HepG2 (cell line): Measurements from ENCODE around the gene KAT14. TPM values are rescaled to one million over a fixed set of nuclear protein-coding genes. Genes with fewer than 3 reads are reported as not detected.
A peak's percentile ranks its signal among the peaks of the same experiment; 100 is the strongest.

Source experiments
- ATAC-seq: fragments of 200-7000 bp; cut with Tn5 transposase; 3 replicates; pipeline ENCODE4 v1.9.1; 2020; ENCODE audit warnings: mild to moderate bottlenecking, moderate library complexity
- BruUV-seq: library from RNA; stranded (reverse); fragments of 400-500 nt; replicated peaks from 2 replicates; lab custom pipeline; 2021; lab: Mats Ljungman, UMichigan
- CTCF ChIA-PET: fragments of 300-600 bp; formaldehyde crosslinking; extraction: SDS; loops from one replicate; lab custom pipeline; 2021; ENCODE audit warnings: low total read pairs, inconsistent platforms, low intra/inter-chr PET ratio; lab: Yijun Ruan, JAX
- POLR2A ChIA-PET: fragments of 350-600 bp; sonication (Branson Sonifier 250); formaldehyde crosslinking; loops from one replicate; lab custom pipeline; 2020; ENCODE audit warnings: antibody characterized with exemption, inconsistent platforms; lab: Yijun Ruan, JAX
- DNase-seq: peaks from one replicate; pipeline ENCODE4 v3.0.0-alpha.2; 2015; ENCODE audit warnings: low spot score
- FAIRE-seq: peaks from 3 replicates; lab custom pipeline; 2011; peaks lifted over from hg19 to GRCh38; lab: Jason Lieb, UNC
- H2AFZ ChIP-seq: one replicate; pipeline ENCODE4 v1.6.1; 2011; ENCODE audit warnings: low read length, inconsistent platforms
- H3K27ac ChIP-seq: fragments of 300-600 bp; 3 replicates; pipeline ENCODE4 v1.8.0; 2011; ENCODE audit warnings: mixed run types, mild to moderate bottlenecking, mixed read lengths, low read length, inconsistent platforms; ENCODE audit not compliant: insufficient read depth; ENCODE audit errors: extremely low read length
- H3K27me3 ChIP-seq, 2 experiments: fragments of 200-600 bp in 1 of 2; 2 replicates in 1 of 2; 3 replicates in 1 of 2; pipeline versions ENCODE4 v1.6.0 to v1.8.0; 2011; ENCODE audit warnings: low read length in 2 of 2, mild to moderate bottlenecking in 2 of 2, moderate library complexity in 2 of 2, inconsistent platforms in 1 of 2; ENCODE audit not compliant: insufficient read depth in 2 of 2, control insufficient read depth in 1 of 2
- H3K36me3 ChIP-seq, 2 experiments: fragments of 200-600 bp in 1 of 2; replicated peaks in 1 of 2; 2 replicates in 1 of 2; 3 replicates in 1 of 2; pipeline versions ENCODE4 v1.5.1 to v1.8.0; 2011; ENCODE audit warnings: low read length in 2 of 2, inconsistent platforms in 1 of 2; ENCODE audit not compliant: insufficient read depth in 2 of 2, control insufficient read depth in 1 of 2
- H3K4me1 ChIP-seq: 2 replicates; pipeline ENCODE4 v1.5.1; 2012; ENCODE audit warnings: low read length, inconsistent platforms; ENCODE audit not compliant: insufficient read depth
- H3K4me2 ChIP-seq: 2 replicates; pipeline ENCODE4 v1.6.0; 2011; ENCODE audit warnings: low read depth, low read length, inconsistent platforms
- H3K4me3 ChIP-seq, 3 experiments: fragments of 200-600 bp in 1 of 3; sonication (generic), shearing (Covaris generic) in 1 of 3; replicated peaks in 1 of 3; 2 replicates each; pipeline ENCODE4 v1.5.1; 2011 to 2016; ENCODE audit warnings: low read length in 3 of 3, inconsistent platforms in 2 of 3, low read depth in 2 of 3, mild to moderate bottlenecking in 2 of 3, control low read depth in 1 of 3, mixed read lengths in 1 of 3; ENCODE audit not compliant: insufficient read depth in 1 of 3
- H3K79me2 ChIP-seq: one replicate; pipeline ENCODE4 v1.6.1; 2011; ENCODE audit warnings: low read length, inconsistent platforms; ENCODE audit not compliant: insufficient read depth
- H3K9ac ChIP-seq: 2 replicates; pipeline ENCODE4 v1.6.0; 2011; ENCODE audit warnings: mild to moderate bottlenecking, low read depth, low read length, inconsistent platforms; ENCODE audit not compliant: insufficient read depth
- H3K9me3 ChIP-seq: 2 replicates; pipeline ENCODE4 v1.5.1; 2012; ENCODE audit warnings: mild to moderate bottlenecking, low read length
- H4K20me1 ChIP-seq: 2 replicates; pipeline ENCODE4 v1.6.0; 2011; ENCODE audit warnings: inconsistent platforms, mild to moderate bottlenecking, low read length, moderate library complexity; ENCODE audit not compliant: insufficient read depth
- ARID3A ChIP-seq: IDR thresholded peaks from 2 replicates; pipeline ENCODE4 v1.6.1; 2012; ENCODE audit warnings: low read depth, low read length, improper control_type of control experiment
- ATF7-NPFF ChIP-seq: sonication (generic); formaldehyde crosslinking; IDR thresholded peaks from 2 replicates; pipeline ENCODE4 v1.8.1; 2023; ENCODE audit warnings: mild to moderate bottlenecking, low read depth, missing genetic modification reagents, moderate library complexity
- JDP2 ChIP-seq: sonication (generic); formaldehyde crosslinking; IDR thresholded peaks from 2 replicates; pipeline ENCODE4 v1.8.1; 2022; ENCODE audit warnings: missing genetic modification reagents, borderline replicate concordance
- KLF6 ChIP-seq: IDR thresholded peaks from 2 replicates; pipeline ENCODE4 v1.8.0; 2016; ENCODE audit warnings: missing biosample characterization, missing genetic modification reagents
- MTF1 ChIP-seq: sonication (generic); formaldehyde crosslinking; IDR thresholded peaks from 2 replicates; pipeline ENCODE4 v1.5.0; 2020; ENCODE audit warnings: missing genetic modification reagents
- PCBP2 ChIP-seq: fragments of 200-400 bp; formaldehyde crosslinking; optimal IDR thresholded peaks from 2 replicates; pipeline ENCODE3; 2018; ENCODE audit warnings: low read length, low read depth; ENCODE audit not compliant: poor library complexity, severe bottlenecking
- REXO4 ChIP-seq: sonication (generic); formaldehyde crosslinking; IDR thresholded peaks from 2 replicates; pipeline ENCODE4 v1.8.0; 2022; ENCODE audit warnings: missing genetic modification reagents, mild to moderate bottlenecking, borderline replicate concordance
- ZFP91 ChIP-seq: sonication (generic); formaldehyde crosslinking; IDR thresholded peaks from 2 replicates; pipeline ENCODE4 v1.9.0; 2022; ENCODE audit warnings: missing genetic modification reagents, mild to moderate bottlenecking, borderline replicate concordance
- ZNF20 ChIP-seq: sonication (generic); formaldehyde crosslinking; IDR thresholded peaks from 2 replicates; pipeline ENCODE4 v1.4.0; 2020; ENCODE audit warnings: mild to moderate bottlenecking, moderate library complexity, missing genetic modification reagents
- WGBS: methylation state at CpG from one replicate; pipeline ENCODE4 v1.1.6; 2017; ENCODE audit warnings: low lambda C conversion rate; 5-methylcytosine and 5-hydroxymethylcytosine counted together
- in situ Hi-C: cut with HindIII; loops from 2 replicates; pipeline ENCODE4 v1.10.0; 2017; ENCODE audit warnings: low pct_unique_long_range_greater_than_20kb; ENCODE audit not compliant: extremely low pct_ligation_motif_present
- intact Hi-C: fragments of 100-400 bp; cut with micrococcal nuclease; formaldehyde crosslinking; loops from one replicate; pipeline ENCODE4 v1.10.0; 2022; ENCODE audit not compliant: unreplicated experiment
- polyA plus RNA-seq, 8 experiments: library from polyadenylated mRNA; depleted of rRNA in 3 of 8; stranded (reverse) in 7 of 8; unstranded in 1 of 8; fragments of >200 nt; fragmentation: Illumina TruSeq in 4 of 8; extraction: Trizol in 4 of 8; gene quantifications; 2 replicates each; pipeline versions ENCODE4 v1.2.1 to v1.2.3, GENCODE V29; 2011 to 2016; ENCODE audit warnings: low read depth in 4 of 8, missing spikeins in 1 of 8, mixed read lengths in 1 of 8; ENCODE audit not compliant: insufficient read depth in 1 of 8
- total RNA-seq, 5 experiments: library from RNA; depleted of rRNA; stranded (reverse); fragments of >200 nt; fragmentation: Illumina TruSeq; extraction: Trizol; gene quantifications; 2 replicates each; pipeline ENCODE4 v1.2.3, GENCODE V29; 2016; ENCODE audit warnings: low read depth in 1 of 5

KAT14 gene
- total and polyA plus RNA-seq, 2 of the 13 experiments (the other 11 are each of a cell fraction or from before 2014, with no cell fraction given), result 5.1 to 15.1 TPM

GRCh38 chr20:18133962-18134361 is 3.7 kb upstream of the KAT14 start:
- FAIRE-seq, result no peak
- WGBS, result 17% methylated on average over 2 of the region's 2 CpGs
- Histone ChIP-seq H3K4me1 (peaks cover 16% of the 10 kb centered on the region), H3K79me2 (peaks cover 9% of the 10 kb centered on the region), H3K9ac (no peak overlapping the region), H3K4me2 (0 out of 2 replicates have a peak overlapping the region, but pooled peaks have one; percentile 14), H2AFZ (peak overlapping the region; percentile 57), H4K20me1 (no peaks in the 10 kb centered on the region), H3K27me3 (no peaks in the 10 kb centered on the region; a peak in 2 of 5 replicates), H3K36me3 (no peaks in the 10 kb centered on the region), H3K9me3 (no peaks in the 10 kb centered on the region), H3K4me3 (no peak overlapping the region), H3K27ac (no peak overlapping the region)
- ATAC-seq, result no peak
- in situ Hi-C loops (no loop called here), intact Hi-C loops (loop anchor here (10.0 kb wide), 1 partner anchor 129 kb away; no protein-coding TSS in a partner anchor)
- ChIA-PET CTCF (no interaction called here), POLR2A (no interaction called here)
- DNase-seq, result no peak
- TF ChIP-seq ARID3A, result no peak
- no peak for TF ChIP-seq KLF6
- no peak for TF ChIP-seq REXO4 (CRISPR knock-in tag)
- TF ChIP-seq PCBP2, result peak; percentile 6
- no peak for TF ChIP-seq MTF1 (CRISPR knock-in tag)
- BruUV-seq, result no TSS peak

- in situ Hi-C loops (no loop called here), intact Hi-C loops (loop anchor here (2.0 to 10.0 kb wide), 2 partner anchors 133 to 151 kb away; partner anchors contain the start of gene ZNF133)
- no TSS peak for BruUV-seq
- no peaks in the 10 kb centered on the region for H3K9me3 ChIP-seq
- peaks cover 31% of the 10 kb centered on the region for H3K79me2 ChIP-seq
- DNase-seq (no peak), ATAC-seq (peak; percentile 77), FAIRE-seq (no peak)
- peaks cover 3 to 8% of the 10 kb centered on the region in 2 experiments; a peak in 4 of 5 replicates for H3K36me3 ChIP-seq
- H3K27me3 ChIP-seq, result no peaks in the 10 kb centered on the region; a peak in 2 of 5 replicates
- ChIA-PET CTCF (no interaction called here), POLR2A (interaction anchor here (0.9 to 4.0 kb wide), 16 partner anchors 8 to 568 kb away, joined by 3 to 33 read pairs (median 5); partner anchors contain the start of genes DSTN, OVOL2, RRBP1 and SEC23B)
- WGBS, result under 1% methylated on average over 15 of the region's 15 CpGs
- peak overlapping the region; percentile 71 for H3K4me2 ChIP-seq
- H3K4me1 ChIP-seq, result peaks cover 42% of the 10 kb centered on the region
- peak overlapping the region; percentile 87 to 92 (median 91) for H3K4me3 ChIP-seq
- H4K20me1 ChIP-seq, result peaks cover 4% of the 10 kb centered on the region; the same call in 1 of the 2 replicates
- H3K27ac ChIP-seq, result peak overlapping the region; percentile 88
- peak overlapping the region; percentile 93 for H3K9ac ChIP-seq
- H2AFZ ChIP-seq, result no peak overlapping the region
- TF ChIP-seq ZNF20, result 0 out of 2 replicates have a peak, but pooled peaks have one; percentile 18
- TF ChIP-seq ZFP91 (CRISPR knock-in tag), result peak; percentile 10; the same call in 1 of the 2 replicates
- TF ChIP-seq ATF7-NPFF, result no peak
- no peak for TF ChIP-seq JDP2 (CRISPR knock-in tag)
Measured at GRCh38 chr20:18138266-18138582, 561 bp downstream of the KAT14 start.
